ENCODE measurements around the gene COL6A1.
"Not testable (repeated sequence)": the region's sequence is repeated elsewhere in the genome, so short reads cannot be mapped to it uniquely, and the experiment has no call there.

Gene COL6A1

DNA sequence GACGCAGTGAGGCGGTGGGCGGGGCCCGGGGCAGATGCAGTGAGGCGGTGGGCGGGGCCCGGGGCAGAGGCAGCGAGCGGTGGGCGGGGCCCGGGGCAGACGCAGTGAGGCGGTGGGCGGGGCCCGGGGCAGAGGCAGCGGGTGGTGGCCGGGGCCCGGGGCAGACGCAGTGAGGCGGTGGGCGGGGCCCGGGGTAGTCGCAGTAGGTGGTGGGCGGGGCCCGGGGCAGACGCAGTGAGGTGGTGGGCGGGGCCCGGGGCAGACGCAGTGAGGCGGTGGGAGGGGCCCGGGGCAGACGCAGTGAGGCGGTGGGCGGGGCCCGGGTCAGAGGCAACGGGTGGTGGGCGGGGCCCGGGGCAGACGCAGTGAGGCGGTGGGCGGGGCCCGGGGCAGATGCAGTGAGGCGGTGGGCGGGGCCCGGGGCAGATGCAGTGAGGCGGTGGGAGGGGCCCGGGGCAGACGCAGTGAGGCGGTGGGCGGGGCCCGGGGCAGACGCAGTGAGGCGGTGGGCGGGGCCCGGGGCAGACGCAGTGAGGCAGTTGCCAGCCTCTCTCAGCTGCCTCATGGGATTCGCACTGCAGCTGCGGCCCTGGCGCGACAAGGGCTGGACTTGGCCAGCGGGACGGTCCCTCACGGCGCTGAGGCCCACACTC is 24.4 kb downstream of the COL6A1 start:
- not testable (repeated sequence) for DNase-seq (ENCODE audit: low spot score)

GRCh38 chr21:46006547-46007491 is 25.2 kb downstream of the COL6A1 start:
- DNase-seq (ENCODE audit: low spot score), result no peak

DNA sequence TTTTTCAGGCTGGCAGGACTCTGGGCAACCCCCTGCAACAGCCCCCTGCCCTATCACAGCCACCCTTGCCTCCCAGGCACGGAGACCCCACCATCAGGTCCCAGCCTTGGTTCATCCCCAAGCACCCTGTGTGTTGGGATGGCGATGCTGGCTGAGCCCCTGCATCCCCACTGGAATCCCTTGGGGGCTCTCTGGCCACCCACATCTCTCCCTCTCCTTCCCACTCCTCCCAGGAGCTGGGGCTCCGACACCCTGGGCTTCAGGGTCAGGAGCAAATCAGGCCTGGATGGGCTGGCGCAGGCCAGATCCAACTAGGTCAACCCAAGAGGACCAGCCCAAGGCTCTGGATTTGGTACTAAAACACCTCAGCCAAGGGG is 25.9 kb downstream of the COL6A1 start:
- DNase-seq (ENCODE audit: low spot score), result no peak

DNA sequence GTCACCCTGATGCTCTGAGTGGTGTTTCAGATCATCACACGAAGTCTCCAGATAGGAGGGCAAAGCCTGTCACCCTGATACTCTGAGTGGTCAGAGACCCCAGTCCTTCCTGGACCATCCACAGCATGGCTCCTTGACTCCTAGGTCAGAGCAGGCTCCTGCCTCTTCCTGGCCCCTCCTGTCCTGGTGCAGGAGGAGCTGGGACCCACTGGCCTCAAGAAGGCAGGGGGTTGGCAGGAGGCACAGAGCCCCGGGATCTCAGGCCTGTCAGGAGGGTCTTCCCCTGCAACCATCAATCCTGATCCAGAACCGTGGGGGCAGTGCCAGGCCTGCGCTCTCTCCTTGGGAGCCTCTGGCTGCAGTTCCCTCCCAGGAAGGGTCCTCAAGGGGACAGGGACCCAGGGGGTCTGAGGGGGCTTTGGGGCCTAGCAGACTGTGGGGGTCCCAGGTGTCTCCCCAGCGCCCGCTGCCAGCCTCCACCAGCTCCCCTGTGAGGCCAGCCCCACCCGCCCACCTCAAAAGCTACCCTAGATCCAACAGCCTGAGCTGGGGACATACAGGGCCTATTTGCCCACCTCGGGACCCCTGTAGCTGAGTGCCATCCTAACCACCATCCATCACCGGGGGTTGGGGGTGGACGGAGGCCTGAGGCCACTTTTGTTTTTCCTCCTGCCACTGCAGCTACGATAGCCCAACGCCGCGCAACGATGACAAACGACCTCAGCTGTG is 27.5 kb downstream of the COL6A1 start:
- no peak for DNase-seq (ENCODE audit: low spot score)

DNA sequence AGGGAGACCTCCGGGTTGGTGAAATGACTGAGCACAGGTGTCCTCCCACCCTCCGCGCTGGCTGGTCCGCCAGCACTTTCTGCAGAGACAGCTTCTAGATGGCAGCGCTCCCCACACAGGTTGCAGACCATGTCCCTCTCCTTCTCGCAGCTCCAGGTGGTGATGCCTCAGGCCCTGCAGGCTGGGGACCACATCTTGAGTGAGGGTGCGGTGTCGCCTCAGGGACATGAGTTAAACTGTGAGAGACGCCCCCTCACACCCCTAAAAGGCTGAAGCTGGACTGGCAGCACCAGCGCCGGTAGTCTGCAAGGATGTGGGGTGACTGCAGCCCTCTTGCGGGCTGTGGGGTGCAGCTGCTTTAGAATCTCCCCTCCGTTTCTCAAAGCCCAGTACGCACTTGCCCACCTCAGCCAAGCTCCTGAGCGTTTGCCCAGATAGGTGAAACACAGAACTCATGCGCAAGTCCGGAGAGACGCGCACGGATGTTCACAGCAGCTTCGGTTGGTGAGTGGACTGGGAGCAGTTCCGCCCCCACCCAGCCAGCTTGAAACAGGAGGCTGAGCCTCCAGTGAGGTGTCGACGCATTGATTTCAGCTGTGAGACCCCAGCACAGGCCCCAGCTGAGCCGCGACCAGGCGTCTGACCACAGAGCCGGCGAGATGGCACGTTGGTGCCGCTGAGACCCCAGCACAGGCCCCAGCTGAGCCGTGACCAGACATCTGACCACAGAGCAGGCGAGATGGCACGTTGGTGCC is 28.6 kb downstream of the COL6A1 start:
- DNase-seq (ENCODE audit: low spot score), result peak; percentile 49

GRCh38 chr21:46011267-46011967 is 29.8 kb downstream of the COL6A1 start:
- no peak for DNase-seq (ENCODE audit: low spot score)

- DNase-seq (ENCODE audit: low spot score), result no peak
Measured at GRCh38 chr21:46012154-46012553, 30.6 kb downstream of the COL6A1 start.

DNA sequence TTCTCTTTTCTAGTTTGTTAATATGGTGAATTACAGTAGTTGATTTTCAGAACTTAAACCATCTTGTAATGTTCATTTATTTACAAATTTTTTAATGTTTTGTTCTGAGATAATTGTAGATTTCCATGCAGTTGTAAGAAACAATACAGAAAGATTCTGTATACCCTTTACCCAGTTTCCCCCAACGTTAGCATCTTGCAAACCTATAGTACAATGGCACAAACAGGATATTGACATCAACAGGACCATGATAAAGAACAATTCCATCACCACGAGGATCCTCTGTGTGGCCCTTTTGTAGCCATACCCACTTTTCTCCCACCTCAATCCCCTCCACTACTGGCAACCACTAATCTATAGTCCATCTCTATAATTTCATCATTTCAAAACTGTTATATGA is 33.3 kb downstream of the COL6A1 start:
- no peak for DNase-seq (ENCODE audit: low spot score)

DNA sequence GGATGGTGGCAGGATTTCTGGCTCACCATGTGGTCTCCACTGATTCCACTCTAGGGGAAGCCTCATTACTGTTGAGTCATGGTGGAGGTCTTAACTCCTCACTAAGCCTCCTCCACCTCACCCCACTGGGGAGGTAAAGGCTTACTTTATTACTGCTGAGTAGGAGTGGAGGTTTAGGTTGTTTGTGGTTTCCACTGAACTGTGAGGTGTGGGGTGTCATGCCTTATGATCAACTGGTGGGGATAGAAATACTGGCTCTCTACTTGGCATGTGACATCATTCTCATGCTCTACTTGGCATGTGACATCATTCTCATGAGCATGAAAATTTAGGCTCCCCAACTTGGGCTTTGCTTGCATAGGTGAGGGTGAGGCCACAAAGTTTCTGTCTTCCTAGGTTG is 35.6 kb downstream of the COL6A1 start:
- DNase-seq (ENCODE audit: low spot score), result no peak

- no peak for DNase-seq (ENCODE audit: low spot score)
Measured at GRCh38 chr21:46017695-46018094, 36.1 kb downstream of the COL6A1 start.

DNA sequence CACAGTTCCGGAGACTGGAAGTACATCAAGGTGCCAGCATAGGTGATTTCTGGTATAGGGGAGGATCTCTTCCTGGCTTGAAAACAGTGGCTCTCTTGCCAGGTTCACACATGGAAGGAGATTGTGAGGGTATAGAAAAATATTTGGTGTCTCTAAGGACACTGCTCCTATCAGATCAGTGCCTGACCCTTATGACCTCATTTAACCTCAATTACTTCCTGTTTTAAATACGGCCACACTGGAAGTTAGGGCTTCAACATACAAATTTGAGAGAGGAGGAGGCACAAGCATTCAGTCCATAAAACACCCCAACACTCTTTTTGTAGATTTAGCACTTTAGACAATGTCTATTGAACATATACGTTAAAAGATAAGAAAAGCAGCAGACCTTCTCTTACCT is 37.0 kb downstream of the COL6A1 start:
- no peak for DNase-seq (ENCODE audit: low spot score)

GRCh38 chr21:46020581-46020980 is 39.0 kb downstream of the COL6A1 start:
- DNase-seq (ENCODE audit: low spot score), result no peak

- DNase-seq (ENCODE audit: low spot score), result no peak
Measured at GRCh38 chr21:46021398-46021797, 39.8 kb downstream of the COL6A1 start.

DNA sequence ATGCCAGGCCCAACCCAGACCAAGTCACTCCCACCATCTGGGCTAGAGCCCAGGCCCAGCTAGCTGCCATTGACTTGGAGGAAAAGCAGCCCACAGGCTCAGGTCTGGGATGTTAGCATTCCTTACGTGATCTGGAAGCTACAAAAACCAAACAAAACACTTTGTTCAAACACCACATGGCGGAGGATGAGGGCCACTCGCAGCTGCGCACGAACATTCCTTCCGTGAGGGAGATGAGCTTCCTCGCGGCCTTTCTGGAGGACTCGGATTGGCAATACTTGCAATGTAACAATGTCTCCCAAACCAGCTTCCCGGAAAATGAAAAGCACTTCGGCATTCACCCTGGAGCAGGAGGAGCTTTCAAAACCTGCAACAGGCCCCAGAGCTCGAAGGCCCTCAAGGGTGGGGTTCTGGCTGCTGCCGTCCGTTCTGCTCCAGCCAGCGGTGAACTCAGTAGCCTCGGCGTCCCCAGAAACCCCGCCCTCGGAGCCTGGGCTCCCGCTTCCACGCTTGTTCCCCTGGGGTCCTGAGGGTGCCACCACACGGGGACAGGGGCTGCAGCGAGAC is 40.5 kb downstream of the COL6A1 start:
- DNase-seq (ENCODE audit: low spot score), result no peak

DNA sequence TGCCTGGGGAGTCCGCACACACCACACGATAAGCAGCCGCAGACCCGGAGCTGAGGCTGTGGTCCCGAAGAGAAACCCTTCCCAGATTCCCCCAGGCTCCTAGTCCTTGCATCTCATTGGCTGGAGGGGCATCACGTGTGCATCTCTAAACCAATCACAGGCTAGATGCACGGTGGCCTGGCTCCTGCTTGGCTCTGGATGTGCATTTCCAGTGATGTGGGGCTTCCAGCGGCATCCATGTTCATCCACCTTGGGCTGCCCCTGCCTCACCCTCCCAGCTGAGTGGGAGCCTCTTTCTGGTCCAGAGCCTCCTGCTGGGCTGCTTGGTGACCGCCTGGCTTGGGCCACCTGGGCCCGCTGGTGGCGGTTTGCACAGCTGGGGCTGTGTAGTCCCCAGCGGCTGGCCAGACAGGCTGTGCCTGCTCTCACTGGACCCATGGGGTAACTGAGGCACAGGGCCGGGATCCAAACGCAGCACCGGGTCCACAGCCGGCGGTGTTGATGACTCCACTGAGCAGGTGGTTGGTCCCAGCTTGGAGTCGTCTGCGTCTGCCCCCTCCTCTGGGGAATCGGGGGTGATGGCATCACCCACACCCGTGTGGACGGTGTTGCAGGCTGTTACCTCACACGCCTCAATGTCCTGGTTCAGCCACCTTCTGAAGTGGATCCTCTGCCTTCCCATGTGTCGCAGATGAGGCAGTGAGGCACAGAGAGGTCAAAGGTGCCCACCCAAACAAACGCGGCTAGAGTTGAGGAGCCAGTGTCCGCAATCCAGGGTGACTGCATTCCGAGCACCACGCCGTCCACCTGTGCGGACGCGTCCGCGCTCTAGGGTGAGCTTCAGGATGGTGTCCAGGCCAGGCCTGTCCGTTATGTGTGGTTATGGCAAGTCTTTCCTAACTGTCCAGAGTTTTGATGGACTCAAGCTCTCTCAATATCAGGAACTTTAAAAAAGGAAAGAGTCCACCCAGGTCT is 41.3 kb downstream of the COL6A1 start:
- no peak for DNase-seq (ENCODE audit: low spot score)

- DNase-seq (ENCODE audit: low spot score), result no peak
Measured at GRCh38 chr21:46023555-46023954, 42.0 kb downstream of the COL6A1 start.

- no peak for DNase-seq (ENCODE audit: low spot score)
Measured at GRCh38 chr21:46024141-46024540, 42.6 kb downstream of the COL6A1 start.

DNA sequence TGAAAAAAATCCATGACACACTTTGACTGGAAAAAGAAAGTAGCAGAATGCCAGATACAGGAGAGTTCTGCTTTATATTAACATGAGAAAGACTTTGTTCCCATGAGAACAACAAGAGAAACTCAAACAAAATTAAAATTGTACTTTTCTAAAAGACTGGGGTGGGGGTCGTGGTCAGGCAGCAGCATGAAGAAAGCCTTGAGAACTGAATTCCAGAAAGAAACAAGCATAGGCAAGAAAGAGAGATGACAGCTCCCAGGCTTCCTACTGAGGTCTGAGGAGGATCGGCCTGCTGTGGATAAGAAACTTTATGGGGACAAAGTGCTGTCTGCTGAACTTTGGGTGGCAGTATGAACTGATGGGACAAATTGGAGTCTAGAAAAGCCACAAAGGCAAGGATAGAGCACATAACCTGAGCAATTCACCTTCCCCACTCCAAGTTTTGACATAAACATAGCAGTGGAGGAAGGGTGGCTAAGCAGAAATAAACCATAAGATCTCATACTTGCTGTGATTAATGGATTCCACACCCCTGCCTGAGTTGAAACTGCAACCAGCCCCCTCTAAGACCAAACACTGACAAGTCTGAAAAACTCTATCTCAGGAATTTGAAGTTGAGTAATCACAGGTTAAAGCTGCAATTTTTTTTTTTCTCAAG is 43.7 kb downstream of the COL6A1 start:
- no peak for DNase-seq (ENCODE audit: low spot score)

GRCh38 chr21:46027851-46028493 is 46.4 kb downstream of the COL6A1 start:
- no peak for DNase-seq (ENCODE audit: low spot score)

Measured in ecto neural progenitor cell (in vitro differentiated cells).